H9 (cell line): ENCODE data around the gene FAT2. TPM values are rescaled to one million over a fixed set of nuclear protein-coding genes. Genes with fewer than 3 reads are reported as not detected.

Experiments used
- DNase-seq: peaks from one replicate; pipeline ENCODE4 v3.0.0-alpha.2; 2017
- H2AFZ ChIP-seq: one replicate; pipeline ENCODE4 v1.6.1; 2013; ENCODE audit warnings: mild to moderate bottlenecking, low read length, control low read depth, moderate library complexity
- H2AK5ac ChIP-seq: 2 replicates; pipeline ENCODE4 v1.6.1; 2013; ENCODE audit warnings: low read length, control low read depth, mixed read lengths; ENCODE audit not compliant: insufficient read length
- H2BK120ac ChIP-seq: one replicate; pipeline ENCODE4 v1.6.1; 2013; ENCODE audit warnings: low read depth, mild to moderate bottlenecking, low read length, control low read depth, inconsistent platforms; ENCODE audit not compliant: poor library complexity, severe bottlenecking
- H2BK12ac ChIP-seq: 2 replicates; pipeline ENCODE4 v1.6.1; 2013; ENCODE audit warnings: low read length, control low read depth, mixed read lengths, low read depth; ENCODE audit not compliant: insufficient read length
- H2BK15ac ChIP-seq: 2 replicates; pipeline ENCODE4 v1.6.1; 2013; ENCODE audit warnings: low read depth, low read length, control low read depth
- H2BK20ac ChIP-seq: one replicate; pipeline ENCODE4 v1.6.1; 2013; ENCODE audit warnings: low read depth, mild to moderate bottlenecking, low read length, control low read depth, inconsistent platforms; ENCODE audit not compliant: poor library complexity, severe bottlenecking
- H2BK5ac ChIP-seq: 2 replicates; pipeline ENCODE4 v1.6.1; 2013; ENCODE audit warnings: low read length, control low read depth, mixed read lengths; ENCODE audit not compliant: insufficient read length
- H3K14ac ChIP-seq: 2 replicates; pipeline ENCODE4 v1.6.1; 2013; ENCODE audit warnings: low read length, control low read depth; ENCODE audit not compliant: insufficient read depth
- H3K18ac ChIP-seq: 2 replicates; pipeline ENCODE4 v1.6.1; 2013; ENCODE audit warnings: low read depth, mild to moderate bottlenecking, mixed read lengths, low read length, control low read depth; ENCODE audit not compliant: insufficient read length
- H3K23ac ChIP-seq: 2 replicates; pipeline ENCODE4 v1.6.1; 2013; ENCODE audit warnings: low read length, control low read depth, mixed read lengths, low read depth; ENCODE audit not compliant: insufficient read length
- H3K23me2 ChIP-seq: 2 replicates; pipeline ENCODE4 v1.6.1; 2013; ENCODE audit warnings: low read depth, mild to moderate bottlenecking, mixed read lengths, low read length, control low read depth; ENCODE audit not compliant: insufficient read length, poor library complexity, severe bottlenecking
- H3K27ac ChIP-seq: 2 replicates; pipeline ENCODE4 v1.5.1; 2013; ENCODE audit warnings: low read length, control low read depth, mixed read lengths, low read depth; ENCODE audit not compliant: insufficient read length
- H3K27me3 ChIP-seq: 2 replicates; pipeline ENCODE4 v1.6.1; 2013; ENCODE audit warnings: low read length, control low read depth, inconsistent platforms; ENCODE audit not compliant: insufficient read depth
- H3K4ac ChIP-seq: 2 replicates; pipeline ENCODE4 v1.6.1; 2013; ENCODE audit warnings: low read depth, mild to moderate bottlenecking, control low read depth, inconsistent platforms, low read length, moderate library complexity
- H3K4me1 ChIP-seq: 2 replicates; pipeline ENCODE4 v1.6.1; 2013; ENCODE audit warnings: low read length, control low read depth, inconsistent platforms; ENCODE audit not compliant: insufficient read depth
- H3K4me2 ChIP-seq: 2 replicates; pipeline ENCODE4 v1.6.1; 2013; ENCODE audit warnings: low read length, control low read depth, mixed read lengths; ENCODE audit not compliant: insufficient read length, insufficient read depth
- H3K56ac ChIP-seq: 2 replicates; pipeline ENCODE4 v1.6.1; 2013; ENCODE audit warnings: low read depth, mild to moderate bottlenecking, mixed read lengths, low read length, control low read depth; ENCODE audit not compliant: insufficient read length
- H3K79me1 ChIP-seq: 2 replicates; pipeline ENCODE4 v1.6.1; 2013; ENCODE audit warnings: low read depth, mild to moderate bottlenecking, moderate library complexity, low read length, control low read depth, inconsistent platforms; ENCODE audit not compliant: insufficient read depth, poor library complexity, severe bottlenecking
- H3K79me2 ChIP-seq: 2 replicates; pipeline ENCODE4 v1.6.1; 2013; ENCODE audit warnings: low read length, control low read depth, inconsistent platforms; ENCODE audit not compliant: insufficient read depth
- H3K9ac ChIP-seq: 2 replicates; pipeline ENCODE4 v1.6.1; 2013; ENCODE audit warnings: low read length, control low read depth, mixed read lengths; ENCODE audit not compliant: insufficient read length; ENCODE audit errors: extremely low read depth
- H3K9me3 ChIP-seq: one replicate; pipeline ENCODE4 v1.6.1; 2013; ENCODE audit warnings: low read depth, low read length, inconsistent platforms; ENCODE audit not compliant: control insufficient read depth
- H3T11ph ChIP-seq: one replicate; pipeline ENCODE4 v1.6.1; 2013; ENCODE audit warnings: mild to moderate bottlenecking, low read length, control low read depth, inconsistent platforms
- H4K20me1 ChIP-seq: one replicate; pipeline ENCODE4 v1.6.1; 2013; ENCODE audit not compliant: control insufficient read depth, insufficient read length, insufficient read depth
- H4K5ac ChIP-seq: 2 replicates; pipeline ENCODE4 v1.6.1; 2013; ENCODE audit warnings: low read depth, mild to moderate bottlenecking, mixed read lengths, low read length, control low read depth; ENCODE audit not compliant: insufficient read length
- H4K8ac ChIP-seq: replicated peaks from 2 replicates; pipeline ENCODE4 v1.6.1; 2013; ENCODE audit warnings: low read length, control low read depth, mixed read lengths, low read depth; ENCODE audit not compliant: insufficient read length
- H4K91ac ChIP-seq: 2 replicates; pipeline ENCODE4 v1.6.1; 2013; ENCODE audit warnings: low read depth, mild to moderate bottlenecking, moderate library complexity, mixed read lengths, low read length, control low read depth; ENCODE audit not compliant: insufficient read length
- H3K27ac Mint-ChIP-seq, 3 experiments: 2 replicates in 2 of 3; 3 replicates in 1 of 3; pipeline ENCODE4 v1.8.0; 2020 to 2021; ENCODE audit warnings: mixed read lengths in 3 of 3, mild to moderate bottlenecking in 1 of 3, moderate library complexity in 1 of 3
- H3K27me3 Mint-ChIP-seq: 2 replicates; pipeline ENCODE4 v1.8.0; 2021; ENCODE audit warnings: low read depth, mild to moderate bottlenecking, moderate library complexity, mixed read lengths
- H3K36me3 Mint-ChIP-seq, 3 experiments: 2 replicates in 2 of 3; 3 replicates in 1 of 3; pipeline ENCODE4 v1.8.0; 2020 to 2021; ENCODE audit warnings: low read depth in 3 of 3, mixed read lengths in 3 of 3; ENCODE audit not compliant: insufficient read depth in 1 of 3
- H3K4me1 Mint-ChIP-seq, 2 experiments: 2 replicates each; pipeline ENCODE4 v1.8.0; 2020; ENCODE audit warnings: mixed read lengths in 2 of 2
- H3K4me3 Mint-ChIP-seq, 2 experiments: 2 replicates in 1 of 2; 3 replicates in 1 of 2; pipeline ENCODE4 v1.8.0; 2020 to 2021; ENCODE audit warnings: mild to moderate bottlenecking in 2 of 2, mixed read lengths in 2 of 2, moderate library complexity in 1 of 2
- H3K9me3 Mint-ChIP-seq, 2 experiments: 2 replicates in 1 of 2; 3 replicates in 1 of 2; pipeline ENCODE4 v1.8.0; 2020; ENCODE audit warnings: mild to moderate bottlenecking in 2 of 2, mixed read lengths in 2 of 2, moderate library complexity in 1 of 2
- WGBS: extraction: QIAGEN DNeasy Blood & Tissue Kit; methylation state at CpG from one replicate; pipeline ENCODE4 v1.1.7; 2013; ENCODE audit warnings: missing lambda C conversion rate, low lambda C conversion rate, mixed read lengths; ENCODE audit not compliant: insufficient read length; ENCODE audit errors: extremely low coverage; 5-methylcytosine and 5-hydroxymethylcytosine counted together
- total RNA-seq: library from RNA; stranded (reverse); gene quantifications from 2 replicates; pipeline ENCODE4 v1.2.1, GENCODE V29; 2021
- TF ChIP-seq, protein P1 (sequence below): fragments of 200-600 bp; sonication (generic); conservative IDR thresholded peaks from 3 replicates; pipeline ENCODE4 v1.8.0; 2021; ENCODE audit warnings: antibody characterized with exemption, mild to moderate bottlenecking

The FAT2 gene
- total RNA-seq, 1 experiment from 2014 or later: 0.15 TPM

DNA sequence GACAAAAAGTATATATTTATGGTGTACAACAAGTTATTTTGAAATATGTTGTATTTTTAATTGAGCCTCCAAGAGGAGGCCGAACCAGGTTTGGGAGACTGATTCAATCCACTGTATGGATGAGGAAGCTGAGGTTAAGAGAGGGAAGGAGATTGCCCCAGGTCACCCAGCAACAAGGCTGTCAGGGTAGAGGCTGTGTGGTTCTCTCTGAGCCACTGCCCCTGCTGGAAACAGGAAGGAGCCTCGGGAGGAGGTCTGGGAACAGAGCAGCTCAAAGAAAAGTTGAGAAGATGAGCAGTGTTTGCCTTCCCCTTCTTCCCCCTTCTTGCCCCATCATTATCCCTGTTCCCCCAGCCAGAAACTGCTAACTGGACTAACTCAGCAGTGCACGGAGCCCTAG lies 6.6 kb upstream of the FAT2 start:
- Histone ChIP-seq H2AK5ac (no peak overlapping the region), H3K14ac (no peak overlapping the region), H2BK20ac (no peak overlapping the region), H3K9me3 (no peaks in the 10 kb centered on the region), H2BK15ac (no peak overlapping the region), H4K5ac (no peak overlapping the region), H3K9ac (no peak overlapping the region), H2BK12ac (no peak overlapping the region), H4K91ac (no peak overlapping the region), H3K27ac (no peak overlapping the region), H3K18ac (no peak overlapping the region), H3K79me2 (no peaks in the 10 kb centered on the region), H3K27me3 (no peaks in the 10 kb centered on the region), H3K4me2 (no peak overlapping the region), H3K56ac (no peak overlapping the region), H3K23ac (no peak overlapping the region), H4K20me1 (no peaks in the 10 kb centered on the region), H2BK120ac (no peak overlapping the region), H4K8ac (no peak overlapping the region), H3T11ph (no peak overlapping the region), H2BK5ac (no peak overlapping the region), H2AFZ (no peak overlapping the region), H3K23me2 (no peaks in the 10 kb centered on the region), H3K4ac (no peak overlapping the region), H3K79me1 (no peaks in the 10 kb centered on the region), H3K4me1 (peaks cover 2% of the 10 kb centered on the region; the same call in 1 of the 2 replicates)
- H3K27ac Mint-ChIP-seq: no peak overlapping the region
- H3K36me3 Mint-ChIP-seq: no peaks in the 10 kb centered on the region; a peak in 1 of 7 replicates
- WGBS: no CpG with 5 or more reads among the region's 3 CpGs
- TF ChIP-seq, protein P1, sequence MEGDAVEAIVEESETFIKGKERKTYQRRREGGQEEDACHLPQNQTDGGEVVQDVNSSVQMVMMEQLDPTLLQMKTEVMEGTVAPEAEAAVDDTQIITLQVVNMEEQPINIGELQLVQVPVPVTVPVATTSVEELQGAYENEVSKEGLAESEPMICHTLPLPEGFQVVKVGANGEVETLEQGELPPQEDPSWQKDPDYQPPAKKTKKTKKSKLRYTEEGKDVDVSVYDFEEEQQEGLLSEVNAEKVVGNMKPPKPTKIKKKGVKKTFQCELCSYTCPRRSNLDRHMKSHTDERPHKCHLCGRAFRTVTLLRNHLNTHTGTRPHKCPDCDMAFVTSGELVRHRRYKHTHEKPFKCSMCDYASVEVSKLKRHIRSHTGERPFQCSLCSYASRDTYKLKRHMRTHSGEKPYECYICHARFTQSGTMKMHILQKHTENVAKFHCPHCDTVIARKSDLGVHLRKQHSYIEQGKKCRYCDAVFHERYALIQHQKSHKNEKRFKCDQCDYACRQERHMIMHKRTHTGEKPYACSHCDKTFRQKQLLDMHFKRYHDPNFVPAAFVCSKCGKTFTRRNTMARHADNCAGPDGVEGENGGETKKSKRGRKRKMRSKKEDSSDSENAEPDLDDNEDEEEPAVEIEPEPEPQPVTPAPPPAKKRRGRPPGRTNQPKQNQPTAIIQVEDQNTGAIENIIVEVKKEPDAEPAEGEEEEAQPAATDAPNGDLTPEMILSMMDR: no peak
- H3K4me3 Mint-ChIP-seq: no peak overlapping the region
- H3K9me3 Mint-ChIP-seq: no peaks in the 10 kb centered on the region
- H3K27me3 Mint-ChIP-seq: peaks cover 10% of the 10 kb centered on the region
- DNase-seq: no peak
- H3K4me1 Mint-ChIP-seq: peaks cover 53 to 56% of the 10 kb centered on the region in 2 experiments
